GM19468 (cell line): ENCODE results near the gene RPN2.

Experiments used
- ATAC-seq: cut with Tn5 transposase; IDR thresholded peaks from one replicate; pipeline ENCODE4 v1.9.1; 2021; ENCODE audit warnings: mild to moderate bottlenecking, moderate library complexity, moderate number of reproducible peaks; ENCODE audit not compliant: unreplicated experiment; ENCODE audit errors: extremely low read depth

RPN2 gene

DNA sequence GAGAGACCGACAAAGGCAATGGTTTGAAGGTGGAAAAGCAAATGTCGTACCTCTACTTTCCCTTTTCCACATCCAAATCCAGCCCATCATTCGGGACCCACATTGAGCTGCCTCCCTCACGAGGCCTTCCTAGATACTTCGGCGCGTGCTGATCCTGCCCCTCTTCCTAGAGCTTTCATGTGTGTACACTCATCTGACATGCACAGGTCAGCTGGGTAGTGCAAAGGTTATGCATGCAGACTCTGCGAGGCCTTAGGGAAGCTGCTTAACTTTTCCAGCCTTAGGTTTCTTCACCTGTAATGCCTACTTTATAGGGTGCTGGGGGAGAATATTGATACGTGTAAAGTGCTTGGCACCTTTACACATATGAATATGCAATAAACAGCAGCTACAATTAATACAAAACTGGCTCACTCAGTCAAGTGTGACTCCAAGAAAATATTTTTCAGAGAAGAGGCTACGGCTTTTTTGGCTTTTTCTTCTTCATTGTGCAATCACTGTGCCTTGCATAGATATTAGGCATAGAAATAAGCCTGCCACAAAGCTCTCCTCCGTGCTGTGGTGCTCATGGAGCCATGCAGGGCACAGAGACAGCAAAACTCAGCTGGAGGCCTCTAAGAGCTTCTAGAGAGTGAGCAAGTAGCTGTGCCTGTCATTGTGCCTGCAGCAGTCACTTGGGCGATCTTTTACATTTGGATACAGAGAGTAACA is 106.7 kb downstream of the RPN2 start:
- no peak for ATAC-seq

DNA sequence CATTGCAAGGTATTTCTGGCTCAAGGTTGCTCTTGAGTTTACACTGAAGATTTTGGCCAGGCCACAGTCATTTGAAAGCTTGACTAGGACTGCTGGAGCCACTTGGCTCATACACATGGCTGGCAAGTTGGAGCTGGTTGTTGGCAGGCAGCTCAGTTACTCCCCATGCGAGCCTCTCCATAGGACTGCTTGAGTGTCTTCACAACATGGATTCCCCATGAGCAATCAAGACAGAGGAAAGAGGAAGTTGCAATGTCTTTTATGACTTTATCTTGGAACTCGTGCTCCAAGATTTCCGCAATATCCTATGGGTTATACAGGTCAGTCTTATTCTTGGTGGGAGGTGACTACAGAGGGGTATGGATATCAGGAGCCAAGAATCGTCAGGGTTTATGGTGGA is 109.0 kb downstream of the RPN2 start:
- no peak for ATAC-seq

DNA sequence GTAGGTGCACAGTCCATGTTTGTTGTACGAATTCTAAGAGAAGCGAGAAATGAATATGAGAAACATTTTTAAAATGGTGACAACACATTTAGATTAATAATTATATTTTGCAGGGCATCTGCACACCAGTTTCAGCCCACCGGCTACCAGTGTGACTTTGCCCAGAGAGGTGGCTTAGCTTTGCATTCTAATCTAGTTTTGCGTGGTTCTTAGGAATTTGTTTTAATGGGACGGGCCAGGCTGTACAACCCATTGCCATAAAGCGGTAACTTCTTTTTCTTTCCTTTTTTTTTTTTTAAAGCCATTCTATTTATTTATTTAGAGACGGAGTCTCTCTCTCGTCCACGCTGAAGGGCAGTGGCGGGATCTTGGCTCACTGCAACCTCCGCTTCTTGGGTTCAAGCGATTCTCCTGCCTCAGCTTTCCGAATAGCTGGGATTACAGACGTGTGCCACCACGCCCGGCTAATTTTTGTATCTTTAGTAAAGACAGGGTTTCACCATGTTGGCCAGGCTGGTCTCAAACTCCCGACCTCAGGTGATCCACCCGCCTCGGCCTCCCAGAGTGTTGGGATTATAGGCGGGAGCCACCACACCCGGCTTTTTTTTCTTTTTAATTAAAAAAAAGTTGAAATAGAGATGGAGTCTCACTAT is 111.2 kb downstream of the RPN2 start:
- no peak for ATAC-seq
